Erythroblast (primary cell): Measurements from ENCODE around the gene PCGF2.

Experiments
- GATA1 ChIP-seq: IDR thresholded peaks from 2 replicates; pipeline ENCODE4 v1.6.1; 2011; ENCODE audit warnings: low read depth, mild to moderate bottlenecking, control low read depth, low read length, moderate library complexity
- POLR2A ChIP-seq: IDR thresholded peaks from 2 replicates; pipeline ENCODE4 v1.6.1; 2011; ENCODE audit warnings: mild to moderate bottlenecking, low read length

DNA sequence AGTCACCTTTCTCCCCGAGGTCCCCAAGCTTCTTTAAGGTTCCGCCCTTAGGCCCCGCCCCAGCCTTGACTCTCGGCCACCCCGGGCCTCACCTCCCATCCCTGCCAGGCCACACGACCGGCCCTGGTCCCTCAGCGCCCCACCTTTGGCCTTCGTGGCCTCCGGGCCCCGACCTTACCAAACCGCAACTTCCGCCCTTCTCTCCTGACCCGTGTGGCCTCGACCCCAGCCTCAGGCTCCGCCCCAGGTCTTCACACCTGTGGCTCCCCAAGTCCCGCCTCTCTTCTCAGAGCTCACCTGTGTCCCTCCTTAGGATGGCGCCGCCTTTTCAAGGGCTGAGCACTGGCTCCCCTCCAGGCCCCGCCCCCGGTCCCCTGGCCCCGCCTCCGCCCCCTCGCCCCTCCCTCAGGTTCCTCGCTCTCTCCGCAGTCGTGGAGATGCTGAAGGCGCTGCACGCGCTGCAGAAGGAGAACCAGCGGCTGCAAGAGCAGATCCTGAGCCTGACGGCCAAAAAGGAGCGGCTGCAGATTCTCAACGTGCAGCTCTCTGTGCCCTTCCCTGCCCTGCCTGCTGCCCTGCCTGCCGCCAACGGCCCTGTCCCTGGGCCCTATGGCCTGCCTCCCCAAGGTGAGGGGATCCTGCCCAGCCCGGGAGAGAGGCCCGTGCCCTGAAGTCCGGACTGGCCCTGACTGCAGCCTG, 28.0 kb downstream of the PCGF2 start:
- TF ChIP-seq POLR2A: no peak
- TF ChIP-seq GATA1: no peak
